8988T (cell line): ENCODE data around the gene NECAP2.
"Not testable (repeated sequence)": the region's sequence is repeated elsewhere in the genome, so short reads cannot be mapped to it uniquely, and the experiment has no call there.

Experiments
- DNase-seq: peaks from one replicate; pipeline ENCODE4 v3.0.0; 2011

The NECAP2 gene

GRCh38 chr1:16500466-16500865 is 59.9 kb downstream of the NECAP2 start:
- not testable (repeated sequence) for DNase-seq

GRCh38 chr1:16500975-16501374 is 60.5 kb downstream of the NECAP2 start:
- not testable (repeated sequence) for DNase-seq

GRCh38 chr1:16501446-16501845 is 60.9 kb downstream of the NECAP2 start:
- DNase-seq: not testable (repeated sequence)

GRCh38 chr1:16503494-16503893 is 63.0 kb downstream of the NECAP2 start:
- DNase-seq: no peak

- DNase-seq: not testable (repeated sequence)
Measured at GRCh38 chr1:16505870-16506269, 65.3 kb downstream of the NECAP2 start.

- not testable (repeated sequence) for DNase-seq
Measured at GRCh38 chr1:16506364-16507136, 66.0 kb downstream of the NECAP2 start.

GRCh38 chr1:16508861-16509445 is 68.4 kb downstream of the NECAP2 start:
- not testable (repeated sequence) for DNase-seq
